K562 (cell line): ENCODE results near the gene GALE. TPM values are rescaled to one million over a fixed set of nuclear protein-coding genes. Genes with fewer than 3 reads are reported as not detected.

Experiments used
- CGGBP1 ChIP-seq: fragments of 250-450 bp; sonication (Bioruptor Pico); IDR thresholded peaks from 2 replicates; pipeline ENCODE4 v1.9.0; 2021; ENCODE audit warnings: mild to moderate bottlenecking
- CREB3L1 ChIP-seq: fragments of 450-650 bp; IDR thresholded peaks from 2 replicates; pipeline ENCODE4 v1.6.1; 2014; ENCODE audit warnings: low read depth, mild to moderate bottlenecking, moderate library complexity, borderline replicate concordance
- DACH1 ChIP-seq: fragments of 450-650 bp; IDR thresholded peaks from 2 replicates; pipeline ENCODE4 v1.6.1; 2018; ENCODE audit not compliant: partially characterized antibody
- DPF2 ChIP-seq: fragments of 450-650 bp; IDR thresholded peaks from 2 replicates; pipeline ENCODE4 v1.6.1; 2016
- ID3 ChIP-seq, 2 experiments: fragments of 250-450 bp in 1 of 2; fragments of 450-650 bp in 1 of 2; sonication (Bioruptor Pico) in 1 of 2; IDR thresholded peaks; 2 replicates each; pipeline versions ENCODE4 v1.6.1 to v1.8.0; 2016 to 2021; ENCODE audit warnings: mild to moderate bottlenecking in 2 of 2, moderate library complexity in 2 of 2, missing compliant biosample characterization in 1 of 2, missing genetic modification characterization in 1 of 2
- NR2F6 ChIP-seq: fragments of 450-650 bp; formaldehyde crosslinking; IDR thresholded peaks from 2 replicates; pipeline ENCODE4 v1.4.0; 2020; ENCODE audit warnings: mild to moderate bottlenecking
- PHB ChIP-seq: fragments of 250-450 bp; sonication (Bioruptor Pico); IDR thresholded peaks from 2 replicates; pipeline ENCODE4 v1.5.0; 2021
- PHF20 ChIP-seq: fragments of 450-650 bp; IDR thresholded peaks from 2 replicates; pipeline ENCODE4 v1.6.1; 2018; ENCODE audit not compliant: partially characterized antibody
- RNF219 ChIP-seq: fragments of 250-450 bp; sonication (Bioruptor Pico); IDR thresholded peaks from 2 replicates; pipeline ENCODE4 v1.5.0; 2022; ENCODE audit warnings: mild to moderate bottlenecking
- SIRT6 ChIP-seq: IDR thresholded peaks from one replicate; pipeline ENCODE4 v1.6.1; 2012; ENCODE audit warnings: low read depth, mild to moderate bottlenecking, control low read depth, inconsistent platforms, low read length, moderate library complexity
- SMARCC2 ChIP-seq: fragments of 450-650 bp; IDR thresholded peaks from 2 replicates; pipeline ENCODE4 v1.6.1; 2017; ENCODE audit warnings: antibody characterized with exemption, moderate library complexity, mild to moderate bottlenecking, low read depth
- TCFL5 ChIP-seq: fragments of 250-450 bp; sonication (Bioruptor Pico); conservative IDR thresholded peaks from 2 replicates; pipeline ENCODE4 v1.6.1; 2021; ENCODE audit warnings: mild to moderate bottlenecking, moderate library complexity, matching md5 sums
- ZBTB11 ChIP-seq, 3 experiments: fragments of 200-800 bp in 1 of 3; fragments of 250-450 bp in 1 of 3; fragments of 450-650 bp in 1 of 3; sonication (Bioruptor Pico) in 1 of 3; sonication (Bioruptor generic) in 1 of 3; formaldehyde crosslinking in 1 of 3; IDR thresholded peaks; 2 replicates each; pipeline versions ENCODE4 v1.6.1 to v1.8.0; 2016 to 2022; ENCODE audit warnings: mild to moderate bottlenecking in 2 of 3, missing genetic modification characterization in 2 of 3, missing compliant biosample characterization in 1 of 3, moderate library complexity in 1 of 3
- ZFP36 ChIP-seq: fragments of 150-350 bp; IDR thresholded peaks from 2 replicates; pipeline ENCODE4 v1.6.1; 2018; ENCODE audit warnings: low read length, low read depth; ENCODE audit not compliant: partially characterized antibody
- polyA plus RNA-seq, 8 experiments: library from polyadenylated mRNA; depleted of rRNA in 4 of 8; stranded (reverse) in 5 of 8; unstranded in 3 of 8; fragments of >200 nt; fragmentation: Nextera tagmentation in 2 of 8; fragmentation: Illumina TruSeq in 1 of 8; extraction: Ambion mirVana in 2 of 8; extraction: Trizol in 1 of 8; gene quantifications; 2 replicates each; pipeline versions ENCODE4 v1.2.1 to v1.2.3, GENCODE V29; 2011 to 2014; ENCODE audit warnings: inconsistent platforms in 1 of 8, missing spikeins in 1 of 8
- total RNA-seq, 7 experiments: library from RNA; depleted of rRNA in 6 of 7; stranded (reverse); fragments of >200 nt in 6 of 7; fragmentation: Illumina TruSeq in 2 of 7; extraction: Trizol in 2 of 7; gene quantifications; 2 replicates each; pipeline versions ENCODE4 v1.2.1 to v1.2.3, GENCODE V29; 2011 to 2021; ENCODE audit warnings: low replicate concordance in 1 of 7

Gene GALE
- total and polyA plus RNA-seq, 9 of the 15 experiments (the other 6 are each of a cell fraction or from before 2014, with no cell fraction given) = 8.4 to 139 (median 88.3) TPM

GRCh38 chr1:23779826-23780371, 20.7 kb downstream of the GALE start (continued):
- TF ChIP-seq CREB3L1 = no peak
- no peak for TF ChIP-seq NR2F6 (CRISPR knock-in tag)
- TF ChIP-seq ID3 (CRISPR knock-in tag; IDR thresholded peaks at IDR 0.05) = no peak
- peak; percentile 67; the same call in 1 of the 2 replicates for TF ChIP-seq ID3 (tag; IDR thresholded peaks at IDR 0.05)
- no peak for TF ChIP-seq ZFP36
- TF ChIP-seq TCFL5 (CRISPR knock-in tag) = no peak
- TF ChIP-seq ZBTB11 (CRISPR knock-in tag; IDR thresholded peaks at IDR 0.05) = no peak
- TF ChIP-seq RNF219 (CRISPR knock-in tag) = 0 out of 2 replicates have a peak, but pooled peaks have one; percentile 50
- TF ChIP-seq CGGBP1 (CRISPR knock-in tag) = no peak
- TF ChIP-seq DPF2 = peak; percentile 88
- no peak for TF ChIP-seq PHB (CRISPR knock-in tag)
- TF ChIP-seq SMARCC2 = peak; percentile 52; the same call in 1 of the 2 replicates
- peak; percentile 69 for TF ChIP-seq DACH1
- TF ChIP-seq SIRT6 = no peak
- no peak for TF ChIP-seq PHF20
